A375 (cell line): ENCODE measurements around the gene PDE1C. TPM values are rescaled to one million over a fixed set of nuclear protein-coding genes. Genes with fewer than 3 reads are reported as not detected.

Experiments used
- total RNA-seq: library from RNA; depleted of rRNA; stranded (reverse); fragments of >200 nt; shearing (Covaris generic); gene quantifications from 2 replicates; pipeline ENCODE4 v1.2.3, GENCODE V29; 2014; rRNA removed

PDE1C gene
- 100 and 102 TPM in 2 replicates for total RNA-seq

GRCh38 chr7:32070406-32071360, at the start of gene PDE1C:
Gene PDE1C (minus strand): TSS chr7:32070407.

